OCI-M2 (cell line): ENCODE results near the gene R3HDM1.
"Not testable (repeated sequence)": the region's sequence is repeated elsewhere in the genome, so short reads cannot be mapped to it uniquely, and the experiment has no call there.

ENCODE experiments used
- DNase-seq: peaks from one replicate; lab custom pipeline; 2025; ENCODE audit not compliant: unreplicated experiment; lab: John Stamatoyannopoulos, UW

The R3HDM1 gene

GRCh38 chr2:135638825-135639224, 107.5 kb downstream of the R3HDM1 start:
- no peak for DNase-seq

DNA sequence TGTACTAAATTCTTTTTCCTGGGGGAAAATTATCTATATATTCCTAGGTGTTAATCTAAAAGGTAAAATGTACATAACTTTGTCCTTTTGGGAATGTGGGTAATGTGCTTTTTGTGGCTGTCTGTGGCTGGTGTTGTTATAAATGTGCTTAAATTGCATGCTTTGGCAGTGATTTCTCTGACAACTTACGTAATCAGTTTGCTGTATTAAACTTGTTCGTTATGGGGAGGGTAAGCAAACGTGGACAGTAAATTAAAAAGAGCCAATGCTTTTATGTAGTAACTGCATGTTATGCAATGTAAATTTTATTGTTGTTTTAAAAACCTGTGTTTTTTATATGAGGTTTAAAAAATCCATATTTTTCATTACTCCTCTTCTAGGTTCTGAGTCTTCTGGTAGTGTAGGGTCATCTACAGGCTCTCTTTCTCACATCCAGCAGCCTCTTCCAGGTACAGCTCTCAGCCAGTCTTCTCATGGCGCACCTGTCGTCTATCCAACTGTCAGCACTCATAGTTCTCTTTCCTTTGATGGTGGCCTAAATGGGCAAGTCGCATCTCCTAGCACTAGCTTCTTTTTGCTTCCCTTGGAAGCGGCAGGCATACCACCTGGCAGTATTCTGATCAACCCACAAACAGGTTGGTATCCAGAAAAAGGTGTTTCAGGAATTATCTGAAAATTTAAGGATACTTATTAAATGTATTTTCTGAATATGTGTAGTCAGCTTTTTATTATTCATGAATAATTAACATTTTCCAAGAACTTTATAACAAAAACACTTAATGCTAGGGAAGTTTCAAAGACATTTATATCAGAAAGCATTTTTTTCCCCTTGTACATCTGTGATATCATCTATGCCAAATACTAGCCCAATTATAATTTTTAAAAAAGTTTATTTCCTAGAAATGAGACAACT, 110.1 kb downstream of the R3HDM1 start:
- no peak for DNase-seq

- no peak for DNase-seq
These were observed 116.7 kb downstream of the R3HDM1 start for GRCh38 chr2:135647836-135648579.

DNA sequence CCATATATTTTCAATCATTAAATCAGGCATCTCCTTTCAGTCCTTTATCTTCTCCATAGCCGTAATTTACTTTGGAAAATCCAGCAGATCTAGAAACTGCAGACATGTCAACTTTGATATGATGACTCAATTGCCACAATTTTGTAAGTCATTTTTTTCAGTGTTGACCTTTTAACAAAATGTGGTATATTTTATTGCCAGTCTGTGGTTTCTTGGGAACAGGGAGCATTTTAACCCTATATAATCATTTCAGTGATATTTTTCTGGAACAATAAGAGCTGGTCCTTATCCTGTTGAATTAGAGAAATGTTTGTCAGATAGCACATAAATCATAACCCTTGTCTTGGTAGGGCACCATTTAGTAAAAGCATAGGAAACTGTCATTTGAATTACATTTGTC, 119.4 kb downstream of the R3HDM1 start:
- no peak for DNase-seq

- DNase-seq: no peak
These were observed 120.4 kb downstream of the R3HDM1 start for GRCh38 chr2:135651717-135652116.

DNA sequence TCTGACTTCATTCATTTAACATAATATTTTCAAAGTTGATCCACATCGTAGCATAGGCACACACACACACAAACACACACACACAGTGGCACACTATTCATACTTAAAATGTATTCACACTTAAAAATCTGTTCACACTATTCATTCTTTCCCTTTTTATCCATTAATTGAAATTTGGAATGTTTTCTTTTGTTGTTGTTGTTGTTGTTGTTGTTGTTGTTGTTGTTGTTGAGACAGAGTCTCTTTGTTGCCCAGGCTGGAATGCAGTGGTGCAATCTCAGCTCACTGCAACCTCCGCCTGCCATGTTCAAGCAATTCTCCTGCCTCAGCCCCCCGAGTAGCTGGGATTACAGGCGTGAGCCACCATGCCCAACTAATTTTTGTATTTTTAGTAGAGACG, 123.0 kb downstream of the R3HDM1 start:
- not testable (repeated sequence) for DNase-seq

DNA sequence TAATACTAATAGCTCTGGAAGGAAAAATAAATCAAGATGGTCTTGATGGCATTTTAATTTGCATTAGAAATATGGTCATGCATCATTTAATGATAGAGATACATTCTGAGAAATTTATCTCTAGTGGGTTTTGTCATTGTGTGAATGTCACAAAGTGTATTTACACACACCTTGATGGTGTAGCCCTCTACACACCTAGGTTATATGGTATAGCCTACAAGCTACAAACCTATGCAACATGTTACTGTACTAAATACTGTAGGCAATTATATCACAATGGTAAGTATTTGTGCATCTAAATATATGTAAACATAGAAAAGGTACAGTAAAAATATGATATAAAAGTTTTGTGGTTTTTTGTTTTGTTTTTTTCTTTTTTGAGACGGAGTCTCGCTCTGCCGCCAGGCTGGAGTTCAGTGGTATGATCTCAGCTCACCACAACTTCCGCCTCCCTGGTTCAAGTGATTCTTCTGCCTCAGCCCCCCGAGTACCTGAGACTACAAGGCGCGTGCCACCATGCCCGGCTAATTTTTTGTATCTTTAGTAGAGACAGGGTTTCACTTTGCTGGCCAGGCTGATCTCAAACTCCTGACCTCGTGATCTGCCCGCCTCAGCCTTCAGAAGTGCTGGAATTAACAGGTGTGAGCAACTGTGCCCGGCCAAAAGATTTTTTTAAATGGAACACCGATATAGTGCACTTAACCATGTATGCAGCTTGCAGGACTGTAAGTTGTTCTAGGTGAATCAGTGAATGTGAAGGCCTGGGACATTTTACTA, 126.7 kb downstream of the R3HDM1 start:
- no peak for DNase-seq

DNA sequence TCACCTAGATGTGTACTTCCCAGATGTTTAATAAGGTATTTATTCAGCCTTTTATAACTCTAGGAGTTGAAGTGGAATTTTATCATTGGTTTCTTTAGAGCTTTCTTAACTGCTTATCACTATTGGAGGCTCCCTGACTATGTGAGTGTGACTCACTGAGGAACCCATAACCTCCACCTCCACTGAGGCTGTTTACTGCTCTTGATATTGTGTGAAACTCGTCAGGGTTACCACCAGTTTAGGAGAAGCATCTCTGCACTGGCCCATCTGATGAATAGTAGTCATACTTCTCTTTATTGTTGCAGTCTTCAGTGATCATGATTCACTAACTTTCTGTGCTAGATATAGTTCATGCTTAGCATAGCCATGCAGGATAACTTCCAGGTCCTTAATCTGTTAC, 130.8 kb downstream of the R3HDM1 start:
- DNase-seq: no peak

GRCh38 chr2:135663148-135663700, 131.9 kb downstream of the R3HDM1 start:
- no peak for DNase-seq

GRCh38 chr2:135664623-135665068, 133.4 kb downstream of the R3HDM1 start:
- no peak for DNase-seq

DNA sequence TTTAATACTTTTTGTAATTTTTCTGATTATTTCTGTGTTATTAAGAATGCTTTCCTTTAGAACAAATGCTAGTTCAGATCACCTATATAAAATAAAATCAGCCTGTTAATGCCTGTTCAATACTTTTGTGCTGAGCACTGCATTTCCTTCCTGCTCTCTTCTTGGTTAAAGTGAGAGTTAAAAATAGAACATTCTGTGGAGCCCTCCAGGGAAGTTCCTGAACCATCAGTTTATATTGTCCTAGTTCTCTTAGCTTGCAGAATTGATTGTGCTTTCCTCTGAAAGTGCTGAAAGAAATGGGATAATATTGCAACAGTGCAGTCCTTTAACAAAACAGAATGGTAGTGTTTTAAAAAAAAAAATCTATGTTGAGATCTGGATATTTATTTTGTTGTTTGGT, 135.8 kb downstream of the R3HDM1 start:
- DNase-seq: no peak

DNA sequence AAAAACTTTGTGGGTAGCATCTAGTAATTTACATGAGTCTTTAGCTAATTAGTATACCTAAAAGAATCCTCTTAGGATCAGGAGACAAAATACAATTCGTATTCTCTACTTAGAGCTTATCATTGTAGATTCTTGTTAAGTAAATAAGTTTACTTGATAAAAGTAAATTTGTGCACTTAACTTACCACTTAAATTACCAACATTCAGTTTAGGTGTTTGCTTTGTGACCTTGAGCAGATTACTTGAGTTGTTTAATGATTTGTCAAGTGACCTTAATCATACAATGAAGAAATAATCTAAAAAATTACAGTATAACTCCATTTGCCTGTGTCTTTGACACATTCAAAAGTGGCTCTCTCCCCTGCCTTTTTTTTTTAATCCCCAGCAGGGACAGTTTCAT, 143.2 kb downstream of the R3HDM1 start:
- no peak for DNase-seq

GRCh38 chr2:135676031-135676430, 144.7 kb downstream of the R3HDM1 start:
- DNase-seq: no peak

- no peak for DNase-seq
These were observed 147.8 kb downstream of the R3HDM1 start for GRCh38 chr2:135679125-135679524.

DNA sequence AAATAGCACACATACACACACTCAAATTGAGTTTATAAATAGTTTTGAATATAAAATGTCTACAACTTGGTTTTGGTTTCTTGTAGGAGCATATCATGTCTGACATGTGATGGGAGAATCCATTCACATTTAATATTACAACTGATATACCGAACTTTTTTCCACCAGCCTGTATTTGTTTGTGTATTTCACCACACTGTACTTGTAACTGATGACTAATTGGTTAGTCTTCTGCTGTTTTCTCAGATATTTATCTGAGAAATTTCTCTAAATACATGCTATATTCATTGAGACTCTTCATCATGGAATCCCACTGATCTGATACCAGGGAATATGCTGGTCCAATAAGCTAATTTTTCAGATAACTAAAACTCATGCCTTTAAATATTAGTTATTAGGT, 154.1 kb downstream of the R3HDM1 start:
- no peak for DNase-seq

- no peak for DNase-seq
These were observed 157.7 kb downstream of the R3HDM1 start for GRCh38 chr2:135688978-135689377.

GRCh38 chr2:135689679-135690078, 158.4 kb downstream of the R3HDM1 start:
- DNase-seq: no peak

DNA sequence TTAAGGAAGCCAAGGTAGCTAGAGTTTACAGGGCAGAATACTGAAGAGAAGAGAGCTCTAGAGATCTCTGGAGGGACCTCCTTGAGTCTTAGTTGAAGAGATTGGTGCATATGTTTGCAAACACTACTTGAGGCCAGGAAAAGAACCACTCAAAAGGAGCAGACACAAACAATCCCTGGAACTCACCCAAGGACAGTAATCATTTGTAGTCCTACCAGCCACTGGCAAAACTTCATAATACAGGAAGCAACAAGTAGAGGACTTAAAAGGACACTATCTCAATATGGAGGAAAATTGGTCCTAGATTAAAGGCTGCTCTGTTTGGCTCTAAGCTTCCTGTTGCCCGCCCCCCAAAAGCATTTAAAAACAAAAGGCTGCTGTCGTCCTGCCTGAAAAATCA, 163.4 kb downstream of the R3HDM1 start:
- no peak for DNase-seq

DNA sequence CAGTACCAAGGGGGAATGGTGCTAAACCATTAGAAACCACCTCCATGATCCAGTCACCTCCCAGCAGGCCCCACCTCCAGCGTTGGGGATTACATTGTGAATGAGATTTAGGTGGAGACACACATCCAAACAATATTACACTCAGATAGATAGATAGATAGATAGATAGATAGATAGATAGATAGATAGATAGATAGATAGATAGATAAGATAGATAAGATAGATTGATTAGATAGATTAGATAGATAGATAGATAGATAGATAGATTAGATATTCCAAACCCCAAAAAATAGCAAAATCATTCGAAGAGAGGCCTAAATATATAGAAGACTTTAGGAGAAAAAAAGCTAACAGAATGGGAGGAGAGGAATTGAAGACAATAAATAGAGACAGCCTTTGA, 167.6 kb downstream of the R3HDM1 start:
- DNase-seq: no peak

DNA sequence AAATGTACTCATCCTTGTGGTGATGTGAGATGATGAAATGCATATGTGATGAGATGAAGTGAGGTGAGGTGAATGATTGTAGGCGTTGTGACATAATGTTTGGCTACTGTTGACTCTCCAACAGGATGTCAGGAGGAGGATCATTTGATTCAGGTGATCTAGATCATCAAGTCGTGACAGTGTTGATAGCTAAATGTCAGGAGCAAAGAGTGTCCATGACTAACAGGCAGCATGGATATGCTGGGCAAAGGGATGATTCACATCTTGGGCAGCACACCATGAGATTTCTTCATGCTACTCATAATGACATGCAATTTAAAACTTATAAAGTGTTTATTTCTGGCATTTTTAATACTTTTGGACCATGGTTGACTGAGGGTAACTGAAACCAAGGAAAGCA, 170.2 kb downstream of the R3HDM1 start:
- DNase-seq: no peak

DNA sequence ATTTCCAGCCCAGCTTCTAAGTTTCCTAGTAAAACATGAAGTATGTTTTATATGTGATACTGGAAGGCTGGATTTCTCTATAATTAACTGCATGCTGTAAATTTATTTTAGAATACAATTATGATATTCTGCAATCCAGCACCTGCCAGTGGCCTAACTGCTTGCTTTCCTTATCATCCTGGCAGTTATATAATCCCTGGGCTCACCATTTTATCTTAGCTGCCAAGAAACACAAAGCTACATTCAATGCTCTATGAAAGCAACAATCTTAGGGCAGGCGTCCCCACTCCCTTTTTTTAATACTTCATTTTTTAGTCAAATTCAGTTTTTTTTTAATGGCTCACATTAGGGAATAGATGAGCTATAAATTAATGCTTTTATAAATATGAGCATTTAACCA, 172.0 kb downstream of the R3HDM1 start:
- DNase-seq: no peak
